ENCODE data around the gene CDKN2D.

CDKN2D gene

GRCh38 chr19:10519421-10519820 lies 49.4 kb downstream of the CDKN2D start:
- DNase-seq: no peak

- DNase-seq: no peak
These were observed 50.1 kb downstream of the CDKN2D start for GRCh38 chr19:10518444-10519361.

- DNase-seq: no peak
These were observed 50.9 kb downstream of the CDKN2D start for GRCh38 chr19:10517760-10518443.

- no peak for DNase-seq
These were observed 51.4 kb downstream of the CDKN2D start, which contains the start of gene S1PR5 for GRCh38 chr19:10517361-10517759. S1PR5 (minus strand) TSS chr19:10517447; CDS start chr19:10515011, 2,436 bp downstream.

- no peak for DNase-seq
These were observed 52.0 kb downstream of the CDKN2D start for GRCh38 chr19:10516671-10517286.
